Measurements from ENCODE around the gene ARHGAP15.

ARHGAP15 gene

GRCh38 chr2:143469323-143469722, 340.1 kb downstream of the ARHGAP15 start:
- no peak for DNase-seq
- H3K4me3 ChIP-seq (ENCODE audit: low read depth, low read length): no peak overlapping the region
- no peak overlapping the region for H3K27ac ChIP-seq (ENCODE audit: low read depth, low read length)
- no peak overlapping the region for H3K4me2 ChIP-seq (ENCODE audit: low read length)
- no peak overlapping the region for H2BK120ac ChIP-seq (ENCODE audit: insufficient read depth, low read length, poor library complexity)
- no CpG with 5 or more reads among the region's 7 CpGs for WGBS (ENCODE audit: extremely low coverage, insufficient coverage, insufficient read length)
- H3K79me1 ChIP-seq (ENCODE audit: low read length): no peaks in the 10 kb centered on the region
- no peaks in the 10 kb centered on the region for H3K4me1 ChIP-seq (ENCODE audit: control insufficient read depth in 1 of 2, insufficient read depth in 2 of 2, low read length in 2 of 2)
- H2BK12ac ChIP-seq (ENCODE audit: low read length): no peak overlapping the region
- H3K14ac ChIP-seq (ENCODE audit: low read length): no peak overlapping the region
- no peak overlapping the region for H2AFZ ChIP-seq (ENCODE audit: insufficient read depth, low read length, poor library complexity)
- H3K9me3 ChIP-seq (ENCODE audit: insufficient read depth, low read depth, low read length): no peaks in the 10 kb centered on the region
- H3K36me3 ChIP-seq (ENCODE audit: control insufficient read depth in 1 of 2, insufficient read depth in 2 of 2, low read length in 2 of 2): no peaks in the 10 kb centered on the region
- no peak overlapping the region for H3K23ac ChIP-seq (ENCODE audit: low read length)
- H2AK5ac ChIP-seq (ENCODE audit: low read length): no peak overlapping the region
- no peak overlapping the region for H2BK5ac ChIP-seq (ENCODE audit: low read depth, low read length, poor library complexity)
- no peak overlapping the region for H3K9ac ChIP-seq (ENCODE audit: low read length)
- H3K18ac ChIP-seq (ENCODE audit: low read length): no peak overlapping the region
- no peaks in the 10 kb centered on the region for H3K79me2 ChIP-seq (ENCODE audit: control insufficient read depth, insufficient read depth, low read length, poor library complexity)
- no peak overlapping the region for H4K8ac ChIP-seq (ENCODE audit: low read depth, low read length)
- no peak overlapping the region for H4K91ac ChIP-seq (ENCODE audit: low read depth, low read length)
- H3K4ac ChIP-seq (ENCODE audit: low read depth, low read length): no peak overlapping the region
- no peak overlapping the region for H4K12ac ChIP-seq (ENCODE audit: low read depth, low read length)
- no peaks in the 10 kb centered on the region for H3K27me3 ChIP-seq (ENCODE audit: insufficient read depth, low read length)

DNA sequence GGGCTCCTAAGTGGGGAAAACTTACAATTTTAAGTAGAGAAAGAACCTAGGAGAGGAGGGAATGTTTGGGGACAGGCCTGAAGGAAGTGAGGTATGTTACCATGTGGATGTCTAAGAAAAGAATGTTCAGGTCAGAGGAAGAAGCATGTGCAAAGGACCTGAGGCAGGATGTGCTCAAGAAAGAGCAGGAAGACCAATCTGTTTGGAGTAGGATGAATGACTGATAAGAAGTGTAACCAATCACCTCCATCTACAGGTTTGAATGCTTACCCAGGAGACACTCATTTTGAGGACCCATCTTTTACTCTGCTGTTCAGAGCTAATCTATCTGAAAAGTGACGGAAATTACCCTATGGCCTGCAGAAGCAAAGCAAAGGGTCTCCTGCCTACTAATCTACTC, 342.3 kb downstream of the ARHGAP15 start:
- no peak overlapping the region for H2BK12ac ChIP-seq (ENCODE audit: low read length)
- no peak overlapping the region for H2AK5ac ChIP-seq (ENCODE audit: low read length)
- H3K9ac ChIP-seq (ENCODE audit: low read length): no peak overlapping the region
- no peak overlapping the region for H4K12ac ChIP-seq (ENCODE audit: low read depth, low read length)
- no peak overlapping the region for H3K23ac ChIP-seq (ENCODE audit: low read length)
- no CpG with 5 or more reads among the region's 1 CpG for WGBS (ENCODE audit: extremely low coverage, insufficient coverage, insufficient read length)
- H4K91ac ChIP-seq (ENCODE audit: low read depth, low read length): no peak overlapping the region
- H3K9me3 ChIP-seq (ENCODE audit: insufficient read depth, low read depth, low read length): no peaks in the 10 kb centered on the region
- no peak overlapping the region for H2BK120ac ChIP-seq (ENCODE audit: insufficient read depth, low read length, poor library complexity)
- H2AFZ ChIP-seq (ENCODE audit: insufficient read depth, low read length, poor library complexity): no peak overlapping the region
- no peaks in the 10 kb centered on the region for H3K79me1 ChIP-seq (ENCODE audit: low read length)
- no peak overlapping the region for H3K27ac ChIP-seq (ENCODE audit: low read depth, low read length)
- no peak overlapping the region for H3K4me3 ChIP-seq (ENCODE audit: low read depth, low read length)
- H3K4me2 ChIP-seq (ENCODE audit: low read length): no peak overlapping the region
- H3K14ac ChIP-seq (ENCODE audit: low read length): no peak overlapping the region
- H3K79me2 ChIP-seq (ENCODE audit: control insufficient read depth, insufficient read depth, low read length, poor library complexity): no peaks in the 10 kb centered on the region
- H3K4me1 ChIP-seq (ENCODE audit: control insufficient read depth in 1 of 2, insufficient read depth in 2 of 2, low read length in 2 of 2): no peaks in the 10 kb centered on the region
- H2BK5ac ChIP-seq (ENCODE audit: low read depth, low read length, poor library complexity): no peak overlapping the region
- no peaks in the 10 kb centered on the region for H3K27me3 ChIP-seq (ENCODE audit: insufficient read depth, low read length)
- no peak overlapping the region for H3K18ac ChIP-seq (ENCODE audit: low read length)
- no peak for DNase-seq
- no peaks in the 10 kb centered on the region for H3K36me3 ChIP-seq (ENCODE audit: control insufficient read depth in 1 of 2, insufficient read depth in 2 of 2, low read length in 2 of 2)
- H4K8ac ChIP-seq (ENCODE audit: low read depth, low read length): no peak overlapping the region
- H3K4ac ChIP-seq (ENCODE audit: low read depth, low read length): no peak overlapping the region

GRCh38 chr2:143473216-143473615, 344.0 kb downstream of the ARHGAP15 start:
- Histone ChIP-seq H2BK5ac (ENCODE audit: low read depth, low read length, poor library complexity) (no peak overlapping the region), H3K27ac (ENCODE audit: low read depth, low read length) (no peak overlapping the region), H3K27me3 (ENCODE audit: insufficient read depth, low read length) (no peaks in the 10 kb centered on the region), H2BK120ac (ENCODE audit: insufficient read depth, low read length, poor library complexity) (no peak overlapping the region), H3K18ac (ENCODE audit: low read length) (no peak overlapping the region), H3K23ac (ENCODE audit: low read length) (no peak overlapping the region), H3K79me1 (ENCODE audit: low read length) (no peaks in the 10 kb centered on the region), H4K91ac (ENCODE audit: low read depth, low read length) (no peak overlapping the region), H4K8ac (ENCODE audit: low read depth, low read length) (no peak overlapping the region), H3K4me1 (ENCODE audit: control insufficient read depth in 1 of 2, insufficient read depth in 2 of 2, low read length in 2 of 2) (no peaks in the 10 kb centered on the region), H2BK12ac (ENCODE audit: low read length) (no peak overlapping the region), H3K4ac (ENCODE audit: low read depth, low read length) (no peak overlapping the region), H3K4me3 (ENCODE audit: low read depth, low read length) (no peak overlapping the region), H3K9me3 (ENCODE audit: insufficient read depth, low read depth, low read length) (no peaks in the 10 kb centered on the region), H3K14ac (ENCODE audit: low read length) (no peak overlapping the region), H3K79me2 (ENCODE audit: control insufficient read depth, insufficient read depth, low read length, poor library complexity) (no peaks in the 10 kb centered on the region), H2AFZ (ENCODE audit: insufficient read depth, low read length, poor library complexity) (no peak overlapping the region), H2AK5ac (ENCODE audit: low read length) (no peak overlapping the region), H3K9ac (ENCODE audit: low read length) (no peak overlapping the region), H4K12ac (ENCODE audit: low read depth, low read length) (no peak overlapping the region), H3K4me2 (ENCODE audit: low read length) (no peak overlapping the region), H3K36me3 (ENCODE audit: control insufficient read depth in 1 of 2, insufficient read depth in 2 of 2, low read length in 2 of 2) (no peaks in the 10 kb centered on the region)
- whole genome bisulfite sequencing (ENCODE audit: extremely low coverage, insufficient coverage, insufficient read length): no CpG with 5 or more reads among the region's 3 CpGs
- peak in 1 of 2 donors; percentile 25 for DNase-seq

GRCh38 chr2:143473820-143474219, 344.6 kb downstream of the ARHGAP15 start:
- WGBS (ENCODE audit: extremely low coverage, insufficient coverage, insufficient read length): no CpG with 5 or more reads among the region's 3 CpGs
- H3K9ac ChIP-seq (ENCODE audit: low read length): no peak overlapping the region
- DNase-seq: no peak
- H3K4me1 ChIP-seq (ENCODE audit: control insufficient read depth in 1 of 2, insufficient read depth in 2 of 2, low read length in 2 of 2): no peaks in the 10 kb centered on the region
- H3K79me2 ChIP-seq (ENCODE audit: control insufficient read depth, insufficient read depth, low read length, poor library complexity): no peaks in the 10 kb centered on the region
- no peak overlapping the region for H2BK5ac ChIP-seq (ENCODE audit: low read depth, low read length, poor library complexity)
- H3K23ac ChIP-seq (ENCODE audit: low read length): no peak overlapping the region
- H3K4ac ChIP-seq (ENCODE audit: low read depth, low read length): no peak overlapping the region
- no peak overlapping the region for H2BK12ac ChIP-seq (ENCODE audit: low read length)
- H2AFZ ChIP-seq (ENCODE audit: insufficient read depth, low read length, poor library complexity): no peak overlapping the region
- H3K14ac ChIP-seq (ENCODE audit: low read length): no peak overlapping the region
- no peak overlapping the region for H3K4me2 ChIP-seq (ENCODE audit: low read length)
- H4K8ac ChIP-seq (ENCODE audit: low read depth, low read length): no peak overlapping the region
- no peak overlapping the region for H3K27ac ChIP-seq (ENCODE audit: low read depth, low read length)
- H3K18ac ChIP-seq (ENCODE audit: low read length): no peak overlapping the region
- no peaks in the 10 kb centered on the region for H3K27me3 ChIP-seq (ENCODE audit: insufficient read depth, low read length)
- H4K91ac ChIP-seq (ENCODE audit: low read depth, low read length): no peak overlapping the region
- no peak overlapping the region for H3K4me3 ChIP-seq (ENCODE audit: low read depth, low read length)
- H2AK5ac ChIP-seq (ENCODE audit: low read length): no peak overlapping the region
- no peaks in the 10 kb centered on the region for H3K79me1 ChIP-seq (ENCODE audit: low read length)
- no peaks in the 10 kb centered on the region for H3K36me3 ChIP-seq (ENCODE audit: control insufficient read depth in 1 of 2, insufficient read depth in 2 of 2, low read length in 2 of 2)
- no peaks in the 10 kb centered on the region for H3K9me3 ChIP-seq (ENCODE audit: insufficient read depth, low read depth, low read length)
- no peak overlapping the region for H2BK120ac ChIP-seq (ENCODE audit: insufficient read depth, low read length, poor library complexity)
- no peak overlapping the region for H4K12ac ChIP-seq (ENCODE audit: low read depth, low read length)

All from trophoblast cell (in vitro differentiated cells and primary cell).